WTC11 (cell line): ENCODE data around the gene UPF1.

Experiments used
- ATF2 ChIP-seq: sonication (generic); formaldehyde crosslinking; IDR thresholded peaks from 2 replicates; pipeline ENCODE4 v1.8.1; 2022; ENCODE audit warnings: low read depth, missing genetic modification reagents, borderline replicate concordance
- CBFB ChIP-seq: sonication (generic); formaldehyde crosslinking; IDR thresholded peaks from 2 replicates; pipeline ENCODE4 v1.8.1; 2022; ENCODE audit warnings: mild to moderate bottlenecking, low read depth, missing genetic modification reagents
- CREM ChIP-seq: sonication (generic); formaldehyde crosslinking; IDR thresholded peaks from 2 replicates; pipeline ENCODE4 v1.8.1; 2022; ENCODE audit warnings: mild to moderate bottlenecking, missing genetic modification reagents, moderate library complexity
- JUN ChIP-seq: sonication (generic); formaldehyde crosslinking; IDR thresholded peaks from 2 replicates; pipeline ENCODE4 v1.8.0; 2023; ENCODE audit warnings: mild to moderate bottlenecking, missing genetic modification reagents
- NFE2L1 ChIP-seq: sonication (generic); formaldehyde crosslinking; IDR thresholded peaks from 2 replicates; pipeline ENCODE4 v1.8.1; 2023; ENCODE audit warnings: missing genetic modification reagents
- NFYB ChIP-seq: sonication (generic); formaldehyde crosslinking; conservative IDR thresholded peaks from 2 replicates; pipeline ENCODE4 v1.8.0; 2022; ENCODE audit warnings: low read depth, missing genetic modification reagents
- SP1 ChIP-seq: sonication (generic); formaldehyde crosslinking; conservative IDR thresholded peaks from 2 replicates; pipeline ENCODE4 v1.8.1; 2022; ENCODE audit warnings: missing genetic modification reagents
- TF ChIP-seq, protein P1 (sequence below): fragments of 250-450 bp; sonication (Bioruptor Pico); IDR thresholded peaks from 2 replicates; pipeline ENCODE4 v1.9.0; 2021; ENCODE audit warnings: mild to moderate bottlenecking, borderline replicate concordance
- TF ChIP-seq, protein P2 (sequence below): fragments of 200-600 bp; IDR thresholded peaks from 2 replicates; pipeline ENCODE4 v1.8.0; 2022; ENCODE audit warnings: antibody characterized with exemption
- TF ChIP-seq, protein P3 (sequence below): sonication (generic); formaldehyde crosslinking; conservative IDR thresholded peaks from 2 replicates; pipeline ENCODE4 v1.8.1; 2023; ENCODE audit warnings: mild to moderate bottlenecking, low read depth, missing genetic modification reagents, moderate library complexity

DNA sequence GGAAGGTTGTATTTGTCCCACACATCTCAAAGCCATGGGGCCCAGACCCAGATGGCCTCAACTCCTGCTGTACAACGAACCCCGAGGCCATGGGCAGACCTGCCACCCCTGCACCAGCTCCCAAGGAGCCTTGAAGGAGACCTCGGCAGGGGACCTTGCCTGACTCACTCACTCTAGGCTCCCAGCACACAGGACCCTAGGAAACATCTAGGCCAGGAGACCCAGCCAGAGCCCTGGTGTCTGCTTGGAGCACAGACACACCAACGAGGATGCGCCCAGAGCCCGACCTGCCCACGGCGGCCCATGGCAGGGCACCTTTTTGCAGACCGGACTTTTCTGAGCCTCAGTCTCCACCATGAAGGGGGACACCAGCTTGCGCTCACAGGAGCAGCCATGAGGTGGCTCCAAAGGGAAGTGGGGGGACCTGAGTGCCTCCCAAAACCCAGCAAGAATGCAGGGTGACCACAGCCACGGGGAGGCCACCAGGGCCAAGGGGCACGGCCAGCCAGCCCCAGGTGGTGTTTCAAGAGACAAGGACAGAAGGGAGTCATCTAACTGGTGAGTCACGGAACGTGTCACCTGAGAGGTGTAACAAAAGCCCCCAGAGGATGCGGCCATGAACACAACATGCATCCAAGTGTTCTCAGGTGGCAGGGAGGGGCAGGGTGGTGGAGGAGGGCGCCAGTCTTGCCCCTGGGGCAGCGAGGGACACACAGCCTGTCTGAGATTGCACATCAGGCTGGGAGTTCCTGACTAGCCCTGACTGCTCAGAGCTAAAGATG lies 69.1 kb downstream of the UPF1 start:
- TF ChIP-seq, protein P1, sequence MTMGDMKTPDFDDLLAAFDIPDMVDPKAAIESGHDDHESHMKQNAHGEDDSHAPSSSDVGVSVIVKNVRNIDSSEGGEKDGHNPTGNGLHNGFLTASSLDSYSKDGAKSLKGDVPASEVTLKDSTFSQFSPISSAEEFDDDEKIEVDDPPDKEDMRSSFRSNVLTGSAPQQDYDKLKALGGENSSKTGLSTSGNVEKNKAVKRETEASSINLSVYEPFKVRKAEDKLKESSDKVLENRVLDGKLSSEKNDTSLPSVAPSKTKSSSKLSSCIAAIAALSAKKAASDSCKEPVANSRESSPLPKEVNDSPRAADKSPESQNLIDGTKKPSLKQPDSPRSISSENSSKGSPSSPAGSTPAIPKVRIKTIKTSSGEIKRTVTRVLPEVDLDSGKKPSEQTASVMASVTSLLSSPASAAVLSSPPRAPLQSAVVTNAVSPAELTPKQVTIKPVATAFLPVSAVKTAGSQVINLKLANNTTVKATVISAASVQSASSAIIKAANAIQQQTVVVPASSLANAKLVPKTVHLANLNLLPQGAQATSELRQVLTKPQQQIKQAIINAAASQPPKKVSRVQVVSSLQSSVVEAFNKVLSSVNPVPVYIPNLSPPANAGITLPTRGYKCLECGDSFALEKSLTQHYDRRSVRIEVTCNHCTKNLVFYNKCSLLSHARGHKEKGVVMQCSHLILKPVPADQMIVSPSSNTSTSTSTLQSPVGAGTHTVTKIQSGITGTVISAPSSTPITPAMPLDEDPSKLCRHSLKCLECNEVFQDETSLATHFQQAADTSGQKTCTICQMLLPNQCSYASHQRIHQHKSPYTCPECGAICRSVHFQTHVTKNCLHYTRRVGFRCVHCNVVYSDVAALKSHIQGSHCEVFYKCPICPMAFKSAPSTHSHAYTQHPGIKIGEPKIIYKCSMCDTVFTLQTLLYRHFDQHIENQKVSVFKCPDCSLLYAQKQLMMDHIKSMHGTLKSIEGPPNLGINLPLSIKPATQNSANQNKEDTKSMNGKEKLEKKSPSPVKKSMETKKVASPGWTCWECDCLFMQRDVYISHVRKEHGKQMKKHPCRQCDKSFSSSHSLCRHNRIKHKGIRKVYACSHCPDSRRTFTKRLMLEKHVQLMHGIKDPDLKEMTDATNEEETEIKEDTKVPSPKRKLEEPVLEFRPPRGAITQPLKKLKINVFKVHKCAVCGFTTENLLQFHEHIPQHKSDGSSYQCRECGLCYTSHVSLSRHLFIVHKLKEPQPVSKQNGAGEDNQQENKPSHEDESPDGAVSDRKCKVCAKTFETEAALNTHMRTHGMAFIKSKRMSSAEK: no peak
- TF ChIP-seq ATF2 (CRISPR knock-in tag) (no peak), SP1 (CRISPR knock-in tag) (no peak), JUN (CRISPR knock-in tag) (no peak), NFYB (CRISPR knock-in tag) (no peak), CREM (CRISPR knock-in tag) (no peak), NFE2L1 (CRISPR knock-in tag) (no peak), CBFB (no peak)
- TF ChIP-seq, protein P2, sequence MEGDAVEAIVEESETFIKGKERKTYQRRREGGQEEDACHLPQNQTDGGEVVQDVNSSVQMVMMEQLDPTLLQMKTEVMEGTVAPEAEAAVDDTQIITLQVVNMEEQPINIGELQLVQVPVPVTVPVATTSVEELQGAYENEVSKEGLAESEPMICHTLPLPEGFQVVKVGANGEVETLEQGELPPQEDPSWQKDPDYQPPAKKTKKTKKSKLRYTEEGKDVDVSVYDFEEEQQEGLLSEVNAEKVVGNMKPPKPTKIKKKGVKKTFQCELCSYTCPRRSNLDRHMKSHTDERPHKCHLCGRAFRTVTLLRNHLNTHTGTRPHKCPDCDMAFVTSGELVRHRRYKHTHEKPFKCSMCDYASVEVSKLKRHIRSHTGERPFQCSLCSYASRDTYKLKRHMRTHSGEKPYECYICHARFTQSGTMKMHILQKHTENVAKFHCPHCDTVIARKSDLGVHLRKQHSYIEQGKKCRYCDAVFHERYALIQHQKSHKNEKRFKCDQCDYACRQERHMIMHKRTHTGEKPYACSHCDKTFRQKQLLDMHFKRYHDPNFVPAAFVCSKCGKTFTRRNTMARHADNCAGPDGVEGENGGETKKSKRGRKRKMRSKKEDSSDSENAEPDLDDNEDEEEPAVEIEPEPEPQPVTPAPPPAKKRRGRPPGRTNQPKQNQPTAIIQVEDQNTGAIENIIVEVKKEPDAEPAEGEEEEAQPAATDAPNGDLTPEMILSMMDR: no peak
- TF ChIP-seq, protein P3, sequence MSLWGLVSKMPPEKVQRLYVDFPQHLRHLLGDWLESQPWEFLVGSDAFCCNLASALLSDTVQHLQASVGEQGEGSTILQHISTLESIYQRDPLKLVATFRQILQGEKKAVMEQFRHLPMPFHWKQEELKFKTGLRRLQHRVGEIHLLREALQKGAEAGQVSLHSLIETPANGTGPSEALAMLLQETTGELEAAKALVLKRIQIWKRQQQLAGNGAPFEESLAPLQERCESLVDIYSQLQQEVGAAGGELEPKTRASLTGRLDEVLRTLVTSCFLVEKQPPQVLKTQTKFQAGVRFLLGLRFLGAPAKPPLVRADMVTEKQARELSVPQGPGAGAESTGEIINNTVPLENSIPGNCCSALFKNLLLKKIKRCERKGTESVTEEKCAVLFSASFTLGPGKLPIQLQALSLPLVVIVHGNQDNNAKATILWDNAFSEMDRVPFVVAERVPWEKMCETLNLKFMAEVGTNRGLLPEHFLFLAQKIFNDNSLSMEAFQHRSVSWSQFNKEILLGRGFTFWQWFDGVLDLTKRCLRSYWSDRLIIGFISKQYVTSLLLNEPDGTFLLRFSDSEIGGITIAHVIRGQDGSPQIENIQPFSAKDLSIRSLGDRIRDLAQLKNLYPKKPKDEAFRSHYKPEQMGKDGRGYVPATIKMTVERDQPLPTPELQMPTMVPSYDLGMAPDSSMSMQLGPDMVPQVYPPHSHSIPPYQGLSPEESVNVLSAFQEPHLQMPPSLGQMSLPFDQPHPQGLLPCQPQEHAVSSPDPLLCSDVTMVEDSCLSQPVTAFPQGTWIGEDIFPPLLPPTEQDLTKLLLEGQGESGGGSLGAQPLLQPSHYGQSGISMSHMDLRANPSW: no peak
